RWPE1 (cell line): ENCODE data around the gene TMEM238.
A peak's percentile ranks its signal among the peaks of the same experiment; 100 is the strongest.

Source experiments
- CTCF ChIA-PET: fragments of 350-600 bp; sonication (Branson Sonifier 250); formaldehyde crosslinking; extraction: SDS; loops from one replicate; lab custom pipeline; 2021; lab: Yijun Ruan, JAX
- POLR2A ChIA-PET: fragments of 400-600 bp; formaldehyde crosslinking; extraction: SDS; loops from one replicate; lab custom pipeline; 2020; ENCODE audit warnings: antibody characterized with exemption; ENCODE audit not compliant: low non-redundant PET; lab: Yijun Ruan, JAX
- DNase-seq: peaks from one replicate; pipeline ENCODE4 v3.0.0; 2012; ENCODE audit warnings: low spot score
- H3K27ac ChIP-seq: fragments of 450-650 bp; 2 replicates; pipeline ENCODE4 v1.5.1; 2017
- CTCF ChIP-seq: fragments of 450-650 bp; conservative IDR thresholded peaks from 2 replicates; pipeline ENCODE4 v1.5.1; 2017; ENCODE audit warnings: low read depth, mild to moderate bottlenecking

Gene TMEM238

DNA sequence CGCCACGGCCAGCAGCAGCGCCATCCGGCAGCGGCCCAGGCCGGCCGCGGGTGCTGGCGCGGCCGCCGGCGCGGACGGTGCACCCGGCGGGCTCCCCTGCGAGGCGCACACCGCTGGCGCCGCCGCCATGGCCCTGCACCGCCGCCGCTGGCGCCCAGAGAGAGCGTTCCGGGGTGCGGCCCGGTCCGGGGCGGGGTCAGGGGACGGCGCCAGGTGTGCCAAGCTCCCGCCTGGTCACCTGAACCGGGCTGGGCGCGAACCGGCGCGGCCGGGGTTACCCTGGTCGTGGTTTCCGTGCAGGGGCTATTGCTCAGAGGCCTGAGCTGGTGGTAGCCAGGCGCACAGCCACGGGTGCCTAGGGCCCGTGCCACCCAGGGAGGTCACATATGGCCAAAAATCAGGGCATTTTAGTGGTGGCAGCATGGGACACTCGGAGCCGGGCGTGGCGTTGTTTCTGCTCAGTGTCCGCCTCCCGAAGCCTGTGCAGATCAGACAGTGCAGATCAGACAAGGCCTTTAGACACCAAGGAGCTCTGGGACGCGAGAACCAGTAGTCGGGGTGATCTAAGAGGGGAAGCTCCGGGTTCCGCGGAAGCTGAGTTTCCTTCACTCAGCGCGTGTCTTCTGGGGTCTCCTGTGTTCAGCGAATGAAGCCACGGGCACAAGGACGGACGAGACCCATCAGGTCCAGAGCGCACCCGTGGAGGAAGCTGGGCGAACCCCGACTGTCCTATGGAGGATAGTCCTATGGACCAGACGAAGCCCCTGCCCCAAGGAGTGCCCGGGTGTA is at the start of gene TMEM238:
Gene TMEM238 (minus strand): TSS at position 162 of the 789 bp plus-strand sequence. CDS start 33 bp downstream, at position 129.
- CTCF ChIA-PET = interaction anchor here (0.5 to 2.0 kb wide), 14 partner anchors 15 to 294 kb away, joined by 3 to 21 read pairs (median 3); partner anchors contain the start of gene KMT5C
- H3K27ac ChIP-seq = peak within 1 kb of the TSS; percentile 98
- POLR2A ChIA-PET = interaction anchor here (0.6 to 1.7 kb wide), 14 partner anchors 12 to 241 kb away, joined by 3 to 9 read pairs (median 4); partner anchors contain the start of genes HSPBP1, KMT5C and UBE2S
- no peak for DNase-seq
- TF ChIP-seq CTCF = peak; percentile 23; the same call in 1 of the 2 replicates

DNA sequence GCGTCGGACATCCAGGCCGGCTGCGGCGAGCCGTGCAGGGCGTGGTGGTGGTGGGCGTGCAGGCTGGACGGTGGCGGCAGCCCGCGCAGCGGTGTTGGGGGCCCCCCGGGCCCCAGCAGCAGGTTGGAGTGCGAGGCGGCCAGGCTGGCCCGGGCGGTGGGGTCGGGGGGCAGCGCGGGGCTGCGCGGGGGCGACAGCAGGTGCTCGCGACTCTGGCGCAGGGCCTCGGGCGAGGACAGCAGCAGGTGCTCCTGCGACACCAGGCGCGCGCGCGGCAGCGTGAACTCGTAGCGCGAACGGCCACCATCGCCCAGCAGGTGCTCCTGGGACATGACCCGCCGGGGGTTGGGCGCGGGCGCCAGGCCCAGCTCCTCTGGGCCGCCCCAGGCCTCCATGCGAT is 49.2 kb upstream of the TMEM238 start:
- no peak for TF ChIP-seq CTCF
- CTCF ChIA-PET = no interaction called here
- DNase-seq = no peak
- POLR2A ChIA-PET = no interaction called here
- H3K27ac ChIP-seq = no peak overlapping the region

DNA sequence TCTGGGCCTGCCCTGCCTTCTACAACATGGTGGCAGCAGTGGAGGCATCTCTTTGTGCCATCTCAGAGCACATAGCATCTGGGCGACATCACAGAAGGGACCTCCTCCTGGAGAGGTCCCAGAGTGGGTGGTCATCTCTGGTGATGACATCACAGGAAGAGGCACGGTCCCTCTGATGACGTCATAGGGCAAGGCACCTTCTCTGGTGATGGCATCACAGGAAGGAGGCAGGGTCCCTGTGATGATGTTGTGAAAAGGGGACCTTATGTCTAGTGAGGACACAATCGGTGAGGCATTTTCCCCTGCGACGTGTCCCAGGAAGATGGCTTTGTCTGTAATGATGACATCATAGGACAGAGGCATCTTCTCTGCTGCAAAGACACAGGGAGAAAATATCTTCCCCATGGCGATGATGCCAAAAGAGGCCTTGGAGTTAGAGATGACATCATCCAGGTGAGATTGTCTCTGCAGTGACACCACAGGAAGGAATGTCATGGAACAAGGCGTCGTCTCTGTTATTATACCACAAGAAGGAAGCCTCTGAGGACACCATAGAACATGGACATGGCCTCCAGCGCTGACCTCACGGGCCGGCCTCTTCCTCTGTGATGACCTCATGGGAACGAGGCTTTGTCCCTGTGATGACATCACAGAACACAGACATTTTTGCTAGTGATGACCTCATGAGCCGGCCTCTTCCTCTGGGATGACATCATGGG is 48.3 kb upstream of the TMEM238 start:
- POLR2A ChIA-PET = no interaction called here
- DNase-seq = no peak

DNA sequence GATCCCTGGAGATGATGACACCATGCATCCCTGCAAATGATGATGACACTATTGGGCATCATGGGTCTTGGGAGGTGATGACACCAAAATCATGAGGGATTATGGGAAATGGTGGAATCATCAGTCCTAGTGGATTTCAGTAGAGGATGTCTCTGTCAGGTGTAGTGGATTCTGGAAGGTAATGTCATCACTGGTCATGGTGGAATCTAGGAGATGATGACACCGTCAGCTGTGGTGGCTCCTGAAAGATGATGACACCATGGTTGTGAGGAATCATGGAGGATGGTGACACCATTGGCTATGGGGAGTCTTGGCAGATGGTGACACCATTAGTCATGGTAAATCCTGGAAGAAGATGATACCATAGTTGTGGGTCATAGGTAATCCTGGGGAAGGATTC is 47.1 kb upstream of the TMEM238 start:
- no peak for DNase-seq
- POLR2A ChIA-PET = no interaction called here
- no peak overlapping the region for H3K27ac ChIP-seq
- no peak for TF ChIP-seq CTCF
- CTCF ChIA-PET = no interaction called here

More for the DNA sequence above, 48.3 kb upstream of the TMEM238 start:
- no peak for TF ChIP-seq CTCF
- no peak overlapping the region for H3K27ac ChIP-seq
- CTCF ChIA-PET = no interaction called here

DNA sequence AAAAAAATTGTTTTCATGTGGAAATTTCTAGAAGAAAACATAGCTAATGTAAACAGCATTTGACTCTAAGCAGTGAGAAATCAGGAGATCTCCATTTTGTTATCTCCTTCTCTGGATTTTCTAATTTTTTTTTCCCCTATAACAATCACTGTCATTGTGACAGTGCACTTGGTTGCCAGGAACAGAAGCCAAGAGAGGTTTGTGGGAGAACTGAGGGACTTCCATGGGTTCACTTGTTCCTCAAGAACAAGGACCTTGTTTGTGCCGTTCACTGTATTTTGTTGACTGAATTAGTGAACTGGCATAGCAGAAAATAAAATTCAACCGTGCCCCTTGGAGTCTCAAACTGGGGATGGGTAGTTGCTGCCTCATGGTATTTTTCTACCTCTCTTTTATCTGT is 42.0 kb upstream of the TMEM238 start:
- ChIA-PET CTCF (no interaction called here), POLR2A (no interaction called here)
- no peak for DNase-seq
- no peak overlapping the region for H3K27ac ChIP-seq
- TF ChIP-seq CTCF = no peak

- no peak overlapping the region for H3K27ac ChIP-seq
- TF ChIP-seq CTCF = no peak
- no peak for DNase-seq
- ChIA-PET POLR2A (no interaction called here), CTCF (interaction anchor here (0.6 kb wide), 1 partner anchor 122 kb away, joined by 3 read pairs; no protein-coding TSS in a partner anchor)
These were observed 40.4 kb upstream of the TMEM238 start for GRCh38 chr19:55424518-55424917.
